Astrocyte (in vitro differentiated cells and primary cell): ENCODE data around the gene STK36. TPM values are rescaled to one million over a fixed set of nuclear protein-coding genes. Genes with fewer than 3 reads are reported as not detected.
A peak's percentile ranks its signal among the peaks of the same experiment; 100 is the strongest.

ENCODE experiments used
- DNase-seq: peaks from one replicate; pipeline ENCODE4 v3.0.0-alpha.2; 2010; ENCODE audit warnings: low read depth
- FAIRE-seq: peaks from 2 replicates; lab custom pipeline; 2011; peaks lifted over from hg19 to GRCh38; lab: Jason Lieb, UNC
- H2AFZ ChIP-seq: 2 replicates; pipeline ENCODE4 v1.6.0; 2012; ENCODE audit warnings: low read depth, low read length, inconsistent platforms
- H3K27ac ChIP-seq: 2 replicates; pipeline ENCODE4 v1.5.1; 2011; ENCODE audit warnings: low read depth, low read length, inconsistent platforms
- H3K27me3 ChIP-seq: 2 replicates; pipeline ENCODE4 v1.6.0; 2011; ENCODE audit warnings: low read length, inconsistent platforms; ENCODE audit not compliant: insufficient read depth
- H3K36me3 ChIP-seq: 2 replicates; pipeline ENCODE4 v1.5.1; 2011; ENCODE audit warnings: low read length, inconsistent platforms; ENCODE audit not compliant: insufficient read depth
- H3K4me1 ChIP-seq: 2 replicates; pipeline ENCODE4 v1.5.1; 2011; ENCODE audit warnings: low read length, inconsistent platforms; ENCODE audit not compliant: insufficient read depth
- H3K4me2 ChIP-seq: 2 replicates; pipeline ENCODE4 v1.6.0; 2012; ENCODE audit warnings: low read length, inconsistent platforms
- H3K4me3 ChIP-seq: 2 replicates; pipeline ENCODE4 v1.5.1; 2011; ENCODE audit warnings: low read depth, mild to moderate bottlenecking, low read length, inconsistent platforms; ENCODE audit not compliant: insufficient read depth
- H3K79me2 ChIP-seq: 2 replicates; pipeline ENCODE4 v1.6.0; 2012; ENCODE audit warnings: mild to moderate bottlenecking, low read length, inconsistent platforms; ENCODE audit not compliant: insufficient read depth
- H3K9ac ChIP-seq: 2 replicates; pipeline ENCODE4 v1.6.0; 2012; ENCODE audit warnings: mild to moderate bottlenecking, low read length, inconsistent platforms
- H3K9me3 ChIP-seq: 2 replicates; pipeline ENCODE4 v1.5.1; 2012; ENCODE audit warnings: low read depth, mild to moderate bottlenecking, low read length, inconsistent platforms; ENCODE audit not compliant: insufficient read depth
- H4K20me1 ChIP-seq: 2 replicates; pipeline ENCODE4 v1.6.0; 2012; ENCODE audit warnings: low read length, inconsistent platforms; ENCODE audit not compliant: insufficient read depth
- H3K27ac Mint-ChIP-seq: one replicate; pipeline ENCODE4 v1.8.0; 2021; ENCODE audit warnings: mild to moderate bottlenecking, mixed read lengths; ENCODE audit not compliant: unreplicated experiment
- H3K27me3 Mint-ChIP-seq: one replicate; pipeline ENCODE4 v1.8.0; 2021; ENCODE audit warnings: low read depth, mixed read lengths; ENCODE audit not compliant: unreplicated experiment
- H3K36me3 Mint-ChIP-seq: one replicate; pipeline ENCODE4 v1.8.0; 2021; ENCODE audit warnings: low read depth, mixed read lengths; ENCODE audit not compliant: unreplicated experiment
- H3K4me1 Mint-ChIP-seq: one replicate; pipeline ENCODE4 v1.8.0; 2021; ENCODE audit warnings: low read depth, mixed read lengths; ENCODE audit not compliant: unreplicated experiment
- H3K4me3 Mint-ChIP-seq: one replicate; pipeline ENCODE4 v1.8.0; 2021; ENCODE audit warnings: mild to moderate bottlenecking, moderate library complexity, mixed read lengths; ENCODE audit not compliant: unreplicated experiment
- H3K9me3 Mint-ChIP-seq: one replicate; pipeline ENCODE4 v1.8.0; 2021; ENCODE audit warnings: mild to moderate bottlenecking, mixed read lengths; ENCODE audit not compliant: unreplicated experiment
- CTCF ChIP-seq: IDR thresholded peaks from 2 replicates; pipeline ENCODE4 v1.5.1; 2011; ENCODE audit warnings: low read depth, mild to moderate bottlenecking, inconsistent platforms, low read length, moderate library complexity; ENCODE audit not compliant: insufficient read depth
- EZH2 ChIP-seq: IDR thresholded peaks from 2 replicates; pipeline ENCODE4 v1.6.1; 2012; ENCODE audit warnings: mild to moderate bottlenecking, low read length, inconsistent platforms; ENCODE audit not compliant: insufficient read depth
- total RNA-seq: library from RNA; stranded (reverse); gene quantifications from 2 replicates; pipeline ENCODE4 v1.2.1, GENCODE V29; 2021

STK36 gene
- total RNA-seq, 1 donor from 2014 or later, result 42.6 TPM

- Histone ChIP-seq H3K4me3 (no peak overlapping the region), H3K9me3 (no peaks in the 10 kb centered on the region), H3K9ac (no peak overlapping the region), H2AFZ (no peak overlapping the region), H3K36me3 (peaks cover 33% of the 10 kb centered on the region), H3K79me2 (no peaks in the 10 kb centered on the region), H3K4me2 (no peak overlapping the region), H3K27ac (no peak overlapping the region), H3K27me3 (no peaks in the 10 kb centered on the region), H4K20me1 (peaks cover 1% of the 10 kb centered on the region), H3K4me1 (peaks cover 8% of the 10 kb centered on the region)
- Mint-ChIP-seq H3K9me3 (no peaks in the 10 kb centered on the region), H3K4me3 (no peak overlapping the region), H3K36me3 (peaks cover 43% of the 10 kb centered on the region), H3K27ac (peak overlapping the region; percentile 43), H3K27me3 (no peaks in the 10 kb centered on the region), H3K4me1 (peaks cover 12% of the 10 kb centered on the region)
- DNase-seq, result no peak
- no peak for TF ChIP-seq EZH2
- no peak for TF ChIP-seq CTCF
- no peak for FAIRE-seq
Measured at GRCh38 chr2:218745160-218745558, 73.3 kb downstream of the STK36 start.

GRCh38 chr2:218745559-218746469 is 73.9 kb downstream of the STK36 start:
- Mint-ChIP-seq H3K36me3 (peaks cover 41% of the 10 kb centered on the region), H3K4me3 (no peak overlapping the region), H3K27ac (peak overlapping the region; percentile 43), H3K9me3 (no peaks in the 10 kb centered on the region), H3K4me1 (peaks cover 12% of the 10 kb centered on the region), H3K27me3 (no peaks in the 10 kb centered on the region)
- TF ChIP-seq CTCF, result no peak
- no peak for TF ChIP-seq EZH2
- Histone ChIP-seq H3K4me3 (no peak overlapping the region), H3K9me3 (no peaks in the 10 kb centered on the region), H3K4me1 (peaks cover 8% of the 10 kb centered on the region), H3K27ac (no peak overlapping the region), H3K4me2 (no peak overlapping the region), H3K79me2 (no peaks in the 10 kb centered on the region), H4K20me1 (no peaks in the 10 kb centered on the region), H3K27me3 (no peaks in the 10 kb centered on the region), H3K36me3 (peaks cover 33% of the 10 kb centered on the region), H3K9ac (no peak overlapping the region), H2AFZ (no peak overlapping the region)
- no peak for FAIRE-seq
- DNase-seq, result peak; percentile 33

- peaks cover 44% of the 10 kb centered on the region for H3K36me3 Mint-ChIP-seq
Measured at GRCh38 chr2:218746470-218746795, 74.5 kb downstream of the STK36 start.

More at GRCh38 chr2:218746470-218746795, 74.5 kb downstream of the STK36 start:
- H3K79me2 ChIP-seq, result no peaks in the 10 kb centered on the region
- DNase-seq (no peak), FAIRE-seq (no peak)
- Mint-ChIP-seq H3K9me3 (no peaks in the 10 kb centered on the region), H3K27me3 (no peaks in the 10 kb centered on the region), H3K4me1 (peaks cover 12% of the 10 kb centered on the region), H3K4me3 (no peak overlapping the region), H3K27ac (no peak overlapping the region)
- H3K27ac ChIP-seq, result no peak overlapping the region
- TF ChIP-seq EZH2 (no peak), CTCF (no peak)
- no peaks in the 10 kb centered on the region for H3K27me3 ChIP-seq
- H3K9me3 ChIP-seq, result no peaks in the 10 kb centered on the region
- no peak overlapping the region for H3K9ac ChIP-seq
- no peaks in the 10 kb centered on the region for H4K20me1 ChIP-seq
- H3K36me3 ChIP-seq, result peaks cover 32% of the 10 kb centered on the region
- no peak overlapping the region for H3K4me2 ChIP-seq
- no peak overlapping the region for H3K4me3 ChIP-seq
- no peak overlapping the region for H2AFZ ChIP-seq
- peaks cover 8% of the 10 kb centered on the region for H3K4me1 ChIP-seq
